Natural killer cell treated with Interleukin-12 subunit alpha and Interleukin-12 subunit beta and Interleukin-15 and Interleukin-18, amount 100 ng/mL, for 72 hours (primary cell): ENCODE data around the gene SRGN. TPM values are rescaled to one million over a fixed set of nuclear protein-coding genes. Genes with fewer than 3 reads are reported as not detected.

Experiments used
- ATAC-seq, 2 donors: fragments of 150-1000 bp; cut with Tn5 transposase in 1 of 2; sonication (Bioruptor Pico), chemical (Tn5 transposase) in 1 of 2; 2 replicates each; pipeline ENCODE4 v1.10.0; 2021
- DNase-seq: peaks from one replicate; pipeline ENCODE4 v3.0.0; 2022; ENCODE audit warnings: low spot score
- H3K27ac Mint-ChIP-seq, 2 donors: 1 replicate in 1 of 2; 2 replicates in 1 of 2; pipeline ENCODE4 v1.8.0; 2022; ENCODE audit warnings: mixed read lengths in 2 of 2, mild to moderate bottlenecking in 1 of 2, moderate library complexity in 1 of 2
- H3K27me3 Mint-ChIP-seq, 2 donors: 1 replicate in 1 of 2; 2 replicates in 1 of 2; pipeline ENCODE4 v1.8.0; 2022; ENCODE audit warnings: mixed read lengths in 2 of 2
- H3K36me3 Mint-ChIP-seq: one replicate; pipeline ENCODE4 v1.8.0; 2022; ENCODE audit warnings: mixed read lengths
- H3K4me1 Mint-ChIP-seq, 2 donors: 1 replicate in 1 of 2; 2 replicates in 1 of 2; pipeline ENCODE4 v1.8.0; 2022; ENCODE audit warnings: low read depth in 2 of 2, mixed read lengths in 2 of 2, mild to moderate bottlenecking in 1 of 2
- H3K4me3 Mint-ChIP-seq: one replicate; pipeline ENCODE4 v1.8.0; 2022; ENCODE audit warnings: mixed read lengths
- H3K9me3 Mint-ChIP-seq: 2 replicates; pipeline ENCODE4 v1.8.0; 2022; ENCODE audit warnings: mixed read lengths
- total RNA-seq, 2 donors: library from RNA; stranded (reverse); gene quantifications; one replicate each; pipeline ENCODE4 v1.2.3, GENCODE V29; 2022

The SRGN gene
- total RNA-seq, 2 donors from 2014 or later: 268 to 486 TPM

DNA sequence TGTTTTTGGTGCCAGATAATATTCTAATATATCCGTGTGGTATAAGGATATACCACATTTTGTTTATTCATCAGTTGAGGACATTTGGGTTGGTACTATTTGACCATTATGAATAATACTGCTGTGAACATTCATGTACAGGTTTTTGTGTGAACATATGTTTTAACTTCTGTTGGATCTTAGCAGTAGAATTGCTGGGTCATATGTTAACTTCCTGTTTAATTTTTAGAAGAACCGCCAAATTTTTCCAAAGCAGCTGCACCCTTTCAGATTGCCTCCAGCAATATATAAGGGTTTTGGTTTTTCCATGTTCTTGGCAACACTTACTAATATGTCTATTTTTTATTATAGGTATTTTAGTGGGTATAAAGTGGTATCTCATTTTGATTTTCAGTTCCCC, 58.9 kb downstream of the SRGN start:
- DNase-seq (no peak), ATAC-seq (no peak)
- peaks cover 36 to 41% of the 10 kb centered on the region in 2 donors for H3K4me1 Mint-ChIP-seq
- no peaks in the 10 kb centered on the region for H3K27me3 Mint-ChIP-seq
- no peaks in the 10 kb centered on the region for H3K36me3 Mint-ChIP-seq
- peak overlapping the region; percentile 34 to 62 for H3K27ac Mint-ChIP-seq
- no peak overlapping the region for H3K4me3 Mint-ChIP-seq
- no peaks in the 10 kb centered on the region for H3K9me3 Mint-ChIP-seq

DNA sequence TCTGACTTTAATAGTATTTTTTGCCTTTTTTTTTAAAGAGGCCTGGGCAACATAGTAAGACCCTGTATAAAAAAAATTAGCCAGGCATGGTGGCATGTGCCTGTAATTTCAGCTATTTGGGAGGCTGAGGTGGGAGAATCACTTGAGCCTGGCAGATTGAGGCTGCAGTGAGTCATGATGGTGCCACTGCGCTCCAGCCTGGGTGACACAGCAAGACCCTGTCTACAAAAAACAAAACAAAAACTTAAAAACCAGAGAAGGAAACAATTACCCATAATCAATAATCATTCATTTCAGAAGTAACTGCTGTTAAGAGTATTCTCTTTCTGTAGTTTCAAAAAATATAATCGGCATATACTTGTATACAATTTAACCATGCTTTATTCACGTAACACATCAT, 64.1 kb downstream of the SRGN start:
- no peak for ATAC-seq
- Mint-ChIP-seq H3K27me3 (no peaks in the 10 kb centered on the region), H3K4me3 (no peak overlapping the region), H3K27ac (no peak overlapping the region), H3K9me3 (no peaks in the 10 kb centered on the region), H3K4me1 (peaks cover 24 to 27% of the 10 kb centered on the region in 2 donors), H3K36me3 (no peaks in the 10 kb centered on the region)
- DNase-seq: no peak

DNA sequence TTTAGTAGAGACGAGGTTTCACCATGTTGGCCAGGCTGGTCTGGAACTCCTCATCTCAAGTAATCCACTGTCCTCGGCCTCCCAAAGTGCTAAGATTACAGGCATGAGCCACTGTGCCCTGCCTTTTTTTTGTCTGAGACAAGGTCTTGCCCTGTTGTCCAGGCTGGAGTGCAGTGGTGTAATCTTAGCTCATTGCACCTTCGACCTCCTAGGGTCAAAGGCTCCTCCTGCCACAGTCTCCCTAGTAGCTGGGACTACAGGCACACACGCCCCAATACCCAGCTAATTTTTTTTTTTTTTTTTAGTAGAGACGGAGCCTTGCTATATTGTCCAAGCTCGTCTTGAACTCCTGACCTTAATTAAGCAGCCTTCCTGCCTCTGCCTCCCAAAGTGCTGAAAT, 65.3 kb downstream of the SRGN start:
- H3K27me3 Mint-ChIP-seq: no peaks in the 10 kb centered on the region
- no peak for ATAC-seq

More for the DNA sequence above, 65.3 kb downstream of the SRGN start:
- Mint-ChIP-seq H3K4me1 (peaks cover 21 to 26% of the 10 kb centered on the region in 2 donors), H3K4me3 (no peak overlapping the region), H3K27ac (no peak overlapping the region), H3K36me3 (no peaks in the 10 kb centered on the region), H3K9me3 (no peaks in the 10 kb centered on the region)
- no peak for DNase-seq

Other genes starting within 250 kb of the SRGN start
- gene DDX50, start 186.8 kb upstream of the SRGN start, total RNA-seq: 10 to 100 TPM; 39.6 to 47.6 TPM
- gene DDX21, start 131.9 kb upstream of the SRGN start, total RNA-seq: 100 to 1,000 TPM; 173 to 209 TPM
- 10 to 100 TPM; 13.4 to 14.3 TPM for gene KIFBP, start 99.3 kb upstream of the SRGN start, total RNA-seq
- gene VPS26A, start 36.1 kb downstream of the SRGN start, total RNA-seq: 10 to 100 TPM; 38.8 to 54.8 TPM
- 10 to 100 TPM; 41.1 to 60.8 TPM for gene SUPV3L1, start 92.1 kb downstream of the SRGN start, total RNA-seq
- not detected for gene HKDC1, start 132.2 kb downstream of the SRGN start, total RNA-seq
- gene HK1, start 190.4 kb downstream of the SRGN start, total RNA-seq: 100 to 1,000 TPM; 169 to 185 TPM